Esophagus muscularis mucosa (tissue), 4 donors: ENCODE results near the gene PTCD3.

Experiments
- CTCF ChIP-seq, 3 experiments: fragments of 200-600 bp in 2 of 3; fragments of 450-650 bp in 1 of 3; sonication (generic) in 2 of 3; IDR thresholded peaks; one replicate each; pipeline ENCODE4 v1.5.1; 2017 to 2019; ENCODE audit warnings: antibody characterized with exemption in 3 of 3, mild to moderate bottlenecking in 2 of 3, moderate library complexity in 1 of 3
- EP300 ChIP-seq: sonication (generic); formaldehyde crosslinking; IDR thresholded peaks from one replicate; pipeline ENCODE4 v1.6.1; 2017; ENCODE audit warnings: antibody characterized with exemption
- POLR2A ChIP-seq: fragments of 450-650 bp; IDR thresholded peaks from one replicate; pipeline ENCODE4 v1.6.1; 2017; ENCODE audit warnings: antibody characterized with exemption, moderate library complexity, mild to moderate bottlenecking, low read depth
- POLR2AphosphoS5 ChIP-seq, 2 donors: sonication (generic); formaldehyde crosslinking; IDR thresholded peaks; one replicate each; pipeline ENCODE4 v1.6.1; 2017; ENCODE audit warnings: antibody characterized with exemption in 2 of 2

- TF ChIP-seq CTCF (IDR thresholded peaks at IDR 0.05) (no peak), POLR2A (no peak), POLR2AphosphoS5 (IDR thresholded peaks at IDR 0.05) (no peak), EP300 (no peak)
These were observed 39.1 kb upstream of the PTCD3 start for GRCh38 chr2:86066915-86067314.
